ENCODE measurements around the gene SIRT6. TPM values are rescaled to one million over a fixed set of nuclear protein-coding genes. Genes with fewer than 3 reads are reported as not detected.
"Not testable (repeated sequence)": the region's sequence is repeated elsewhere in the genome, so short reads cannot be mapped to it uniquely, and the experiment has no call there.

The SIRT6 gene
- total RNA-seq, 2 donors from 2014 or later: 13.0 to 21.8 TPM

DNA sequence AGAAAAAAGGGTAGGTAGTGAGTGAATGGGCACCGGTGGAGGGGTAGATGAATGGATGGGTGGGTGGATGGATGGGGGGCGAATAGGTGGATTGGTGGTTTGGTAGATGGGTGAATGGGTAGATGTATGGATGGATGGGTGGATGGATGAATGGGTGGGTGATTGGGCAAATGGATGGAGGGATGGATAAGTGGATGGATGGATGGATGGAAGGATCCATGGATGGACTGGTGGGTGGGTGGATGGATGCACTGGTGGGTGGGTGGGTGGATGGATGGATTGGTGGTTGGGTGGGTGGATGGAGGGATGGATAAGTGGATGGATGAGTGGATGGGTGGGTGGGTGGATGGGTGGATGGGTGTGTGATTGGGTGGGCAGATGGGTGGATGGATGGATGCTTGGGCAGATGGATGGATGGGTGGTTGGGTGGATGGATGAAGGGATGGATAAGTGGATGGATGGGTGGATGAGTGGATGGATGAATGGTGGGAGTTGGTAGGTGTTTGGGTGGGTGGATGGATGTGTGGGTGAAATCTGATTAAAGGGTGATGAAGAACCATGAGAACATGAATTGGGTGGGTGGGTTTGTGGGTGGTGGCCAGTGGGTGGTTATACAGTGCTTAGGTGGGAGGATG lies 2.5 kb upstream of the SIRT6 start:
- ATAC-seq (no peak), DNase-seq (no peak)
- intact Hi-C loops (cut with DNase I): loop anchor here in 1 of 2 donors (5.0 to 10.0 kb wide), 2 partner anchors 43 to 200 kb away; partner anchors contain the start of gene EEF2

DNA sequence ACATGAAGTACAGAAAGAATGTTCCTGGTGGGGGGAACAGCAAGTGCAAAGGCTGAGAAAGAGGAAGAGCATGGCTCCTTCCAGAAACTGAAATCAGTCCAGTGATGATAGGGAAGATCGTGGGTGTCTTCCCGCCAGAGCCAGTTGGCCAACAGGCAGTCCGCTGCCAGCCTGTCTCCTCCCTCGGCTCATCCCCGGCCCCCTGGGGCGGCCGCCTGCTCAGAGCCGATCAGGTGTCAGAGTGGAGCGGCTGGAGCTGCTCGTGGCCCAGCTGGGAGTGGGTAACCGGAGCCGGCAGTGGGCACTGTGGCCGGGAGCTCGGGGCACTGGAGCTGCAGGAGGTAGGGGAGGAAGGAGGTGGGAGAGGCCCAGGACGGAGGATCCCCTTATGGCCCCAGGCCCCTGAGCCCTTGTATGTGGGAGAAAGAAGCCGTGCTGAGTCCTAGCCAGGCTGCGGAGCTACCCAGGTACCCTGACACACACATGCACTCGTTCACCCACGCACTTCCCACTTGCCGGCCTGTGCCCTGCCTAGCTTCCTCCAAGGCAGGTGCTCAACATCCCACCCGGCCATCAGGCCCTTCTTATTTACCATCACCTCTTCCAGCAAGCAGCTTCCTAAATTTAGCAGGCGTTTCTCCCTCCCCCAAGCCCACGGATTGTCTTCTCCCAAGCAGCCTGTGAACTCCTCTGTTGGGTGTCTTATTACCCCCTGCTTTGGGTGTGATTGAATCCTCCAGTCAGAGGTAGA lies 1.8 kb upstream of the SIRT6 start:
- no peak for DNase-seq
- ATAC-seq: no peak
- intact Hi-C loops (cut with DNase I): loop anchor here in 1 of 2 donors (5.0 to 10.0 kb wide), 2 partner anchors 42 to 199 kb away; partner anchors contain the start of gene EEF2

- intact Hi-C loops (cut with DNase I): loop anchor here in 1 of 2 donors (5.0 to 10.0 kb wide), 2 partner anchors 39 to 196 kb away; partner anchors contain the start of gene EEF2
- ATAC-seq (no peak), DNase-seq (no peak)
Measured at GRCh38 chr19:4181053-4181508, 1.3 kb downstream of the SIRT6 start.

GRCh38 chr19:4178990-4179389 lies 3.4 kb downstream of the SIRT6 start:
- intact Hi-C loops (cut with DNase I): no loop called here
- no peak for ATAC-seq
- no peak for DNase-seq

GRCh38 chr19:4177146-4177545 lies 5.2 kb downstream of the SIRT6 start:
- ATAC-seq: no peak
- intact Hi-C loops (cut with DNase I): no loop called here
- no peak for DNase-seq

DNA sequence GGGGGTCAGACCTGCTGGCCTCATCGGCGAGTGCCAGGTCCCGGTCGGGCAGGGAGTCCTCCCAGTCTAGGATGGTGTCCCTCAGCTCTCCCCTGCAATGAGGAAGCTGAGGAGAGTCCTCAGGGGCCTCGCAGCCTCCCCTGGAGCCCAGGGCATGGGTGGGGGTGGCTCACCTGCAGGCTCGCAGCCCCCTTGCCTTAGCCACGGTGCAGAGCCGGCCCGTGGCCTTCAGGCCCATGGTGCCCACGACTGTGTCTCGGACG lies 6.8 kb downstream of the SIRT6 start:
- intact Hi-C loops (cut with DNase I): no loop called here
- DNase-seq (no peak), ATAC-seq (no peak)

DNA sequence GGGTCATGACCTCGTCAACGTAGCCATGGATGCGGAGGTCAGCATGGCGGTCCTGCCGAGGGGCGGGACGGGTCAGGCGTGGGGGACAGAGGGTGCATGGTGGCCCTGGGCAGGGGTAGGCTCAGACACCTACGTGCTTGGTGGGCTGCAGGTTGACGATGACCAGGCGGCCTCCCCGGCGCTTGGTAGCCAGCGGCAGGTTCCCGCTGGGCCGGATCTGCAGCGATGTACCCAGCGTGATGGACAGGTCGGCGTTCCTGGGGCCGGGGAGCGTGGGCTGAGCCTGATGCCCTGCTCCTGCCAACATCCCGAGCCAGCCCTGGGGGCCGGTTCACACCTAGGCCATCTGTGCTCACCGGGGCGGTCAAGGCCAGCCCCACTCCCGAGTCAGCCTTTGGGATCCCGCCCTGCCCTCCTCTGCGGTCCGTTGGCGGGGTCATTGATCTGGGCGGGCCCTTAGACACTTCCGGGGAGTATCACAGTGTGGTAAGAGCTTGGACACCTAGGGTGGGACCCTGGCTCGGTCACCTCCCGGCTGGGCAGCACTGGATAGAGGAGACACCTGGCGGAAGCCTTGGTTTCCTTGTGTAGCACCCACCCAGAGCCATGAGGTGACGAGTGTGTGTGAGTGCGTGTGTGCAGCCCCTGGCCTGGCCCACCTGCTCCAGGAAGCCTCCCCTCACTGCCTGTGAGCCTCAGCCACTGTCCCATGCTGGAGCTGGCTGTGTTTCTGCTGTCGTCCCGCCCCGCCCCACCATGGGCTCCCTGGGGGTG lies 7.3 kb downstream of the SIRT6 start:
- ATAC-seq (peak in 1 of 2 donors; percentile 10), DNase-seq (no peak)
- intact Hi-C loops (cut with DNase I): no loop called here

- no peak for ATAC-seq
- DNase-seq: no peak
- intact Hi-C loops (cut with DNase I): no loop called here
Measured at GRCh38 chr19:4174213-4174894, 8.0 kb downstream of the SIRT6 start.

DNA sequence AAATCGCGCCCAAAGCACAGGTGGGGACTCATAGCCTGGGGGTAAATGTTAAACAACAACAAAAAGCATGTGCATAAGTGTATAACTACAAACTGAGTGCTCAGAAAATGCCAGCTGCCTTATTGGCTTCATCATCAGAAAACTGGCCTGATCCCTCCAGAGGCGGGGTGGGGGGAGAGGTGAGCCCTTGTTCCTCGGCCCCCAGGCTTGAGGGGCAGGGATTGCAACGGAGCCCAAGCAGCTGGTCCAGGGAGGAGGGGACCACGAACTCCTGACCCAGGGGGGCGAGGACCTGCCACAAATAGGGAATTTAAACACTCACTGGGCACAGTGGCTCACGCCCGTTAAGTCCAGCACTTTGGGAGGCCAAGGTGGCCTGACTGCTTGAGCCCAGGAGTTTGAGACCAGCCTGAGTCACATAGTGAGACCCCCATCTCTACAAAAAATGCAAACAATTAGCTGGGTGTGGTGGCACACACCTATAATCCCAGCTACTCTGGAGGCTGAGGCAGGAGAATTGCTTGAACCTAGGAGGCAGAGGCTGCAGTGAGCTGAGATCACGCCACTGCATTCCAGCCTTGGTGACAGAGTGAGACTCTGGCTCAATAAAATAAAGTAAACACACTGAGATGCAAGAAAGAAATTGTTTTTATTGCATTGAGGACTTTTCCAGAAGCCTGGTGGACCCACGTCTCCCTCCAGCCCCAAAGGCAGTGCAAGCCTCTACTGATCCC lies 8.7 kb downstream of the SIRT6 start:
- ATAC-seq (no peak), DNase-seq (no peak)
- intact Hi-C loops (cut with DNase I): no loop called here

- intact Hi-C loops (cut with DNase I): no loop called here
- ATAC-seq (peak; percentile 83 to 89), DNase-seq (peak; percentile 63)
Measured at GRCh38 chr19:4172861-4173473, 9.4 kb downstream of the SIRT6 start.

- no peak for DNase-seq
- ATAC-seq: no peak
- intact Hi-C loops (cut with DNase I): no loop called here
Measured at GRCh38 chr19:4171676-4172075, 10.7 kb downstream of the SIRT6 start.

GRCh38 chr19:4164262-4164661 lies 18.1 kb downstream of the SIRT6 start:
- DNase-seq (no peak), ATAC-seq (no peak)
- intact Hi-C loops (cut with DNase I): no loop called here

GRCh38 chr19:4161415-4162077 lies 20.8 kb downstream of the SIRT6 start:
- ATAC-seq (no peak), DNase-seq (no peak)
- intact Hi-C loops (cut with DNase I): no loop called here

DNA sequence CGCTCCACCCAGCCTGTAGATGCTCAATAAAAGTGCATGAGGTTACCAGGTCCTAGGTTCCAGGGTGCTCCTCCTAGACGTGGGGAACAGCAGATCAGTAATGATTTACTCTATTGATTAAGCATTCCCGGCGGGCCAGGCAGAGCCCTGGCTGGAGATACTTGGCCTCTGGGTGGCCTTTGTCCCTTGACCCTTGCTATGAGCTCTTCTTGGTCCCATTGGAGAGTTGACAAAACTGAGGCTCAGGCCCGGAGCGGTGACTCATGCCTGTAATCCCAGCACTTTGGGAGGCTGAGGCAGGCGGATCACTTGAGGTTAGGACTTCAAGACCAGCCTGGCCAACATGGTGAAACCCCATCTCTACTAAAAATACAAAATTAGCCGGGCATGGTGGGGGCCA lies 24.4 kb downstream of the SIRT6 start:
- DNase-seq; intact Hi-C loops (cut with DNase I); ATAC-seq: not testable (repeated sequence)

DNA sequence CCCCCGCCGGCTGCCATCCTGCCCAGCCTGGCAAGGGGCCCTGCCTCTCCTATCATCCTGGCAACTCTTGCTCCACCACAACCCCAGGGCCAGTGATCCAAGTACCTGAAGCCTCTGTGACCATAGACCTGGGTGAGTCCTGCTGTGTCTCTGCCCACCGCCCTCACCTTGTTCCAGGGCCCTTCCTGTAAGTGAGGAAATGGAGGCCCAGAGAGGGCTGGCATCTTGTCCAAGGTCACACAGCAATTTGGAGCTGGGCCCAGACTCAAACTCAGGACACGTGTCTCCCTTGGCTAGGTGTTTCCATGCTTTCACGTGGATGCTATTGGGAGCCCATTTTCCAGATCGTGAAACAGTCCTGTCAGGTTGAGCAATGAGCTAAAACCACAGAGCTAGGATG lies 25.2 kb downstream of the SIRT6 start:
- intact Hi-C loops (cut with DNase I): no loop called here
- ATAC-seq (no peak), DNase-seq (no peak)

- intact Hi-C loops (cut with DNase I): no loop called here
- ATAC-seq (no peak), DNase-seq (no peak)
Measured at GRCh38 chr19:4154571-4155312, 27.6 kb downstream of the SIRT6 start.

GRCh38 chr19:4152241-4152998 lies 29.9 kb downstream of the SIRT6 start:
- intact Hi-C loops (cut with DNase I): no loop called here
- DNase-seq (no peak), ATAC-seq (no peak)
